Stromal cell of bone marrow (primary cell): ENCODE results near the gene PITPNC1.
"Not testable (repeated sequence)": the region's sequence is repeated elsewhere in the genome, so short reads cannot be mapped to it uniquely, and the experiment has no call there.

Source experiments
- DNase-seq: peaks from one replicate; pipeline ENCODE4 v3.0.0-alpha.2; 2012; ENCODE audit warnings: low read depth

The PITPNC1 gene

GRCh38 chr17:67651218-67651579, 274.1 kb downstream of the PITPNC1 start:
- not testable (repeated sequence) for DNase-seq

- DNase-seq: no peak
Measured at GRCh38 chr17:67652433-67652832, 275.4 kb downstream of the PITPNC1 start.

GRCh38 chr17:67655478-67656148, 278.5 kb downstream of the PITPNC1 start:
- DNase-seq: no peak

GRCh38 chr17:67656494-67657203, 279.6 kb downstream of the PITPNC1 start:
- DNase-seq: no peak

- no peak for DNase-seq
Measured at GRCh38 chr17:67657596-67657995, 280.5 kb downstream of the PITPNC1 start.

GRCh38 chr17:67658265-67658664, 281.2 kb downstream of the PITPNC1 start:
- DNase-seq: no peak

GRCh38 chr17:67659028-67659427, 281.9 kb downstream of the PITPNC1 start:
- no peak for DNase-seq

GRCh38 chr17:67662712-67663111, 285.6 kb downstream of the PITPNC1 start:
- DNase-seq: no peak

- DNase-seq: no peak
Measured at GRCh38 chr17:67663457-67663856, 286.4 kb downstream of the PITPNC1 start.

- DNase-seq: no peak
Measured at GRCh38 chr17:67666028-67666427, 288.9 kb downstream of the PITPNC1 start.

- DNase-seq: no peak
Measured at GRCh38 chr17:67666710-67667109, 289.6 kb downstream of the PITPNC1 start.

- DNase-seq: no peak
Measured at GRCh38 chr17:67671493-67671892, 294.4 kb downstream of the PITPNC1 start.

GRCh38 chr17:67672592-67673335, 295.7 kb downstream of the PITPNC1 start:
- no peak for DNase-seq

- no peak for DNase-seq
Measured at GRCh38 chr17:67675481-67675880, 298.4 kb downstream of the PITPNC1 start.

GRCh38 chr17:67676305-67676704, 299.2 kb downstream of the PITPNC1 start:
- no peak for DNase-seq

GRCh38 chr17:67678414-67678813, 301.3 kb downstream of the PITPNC1 start:
- DNase-seq: no peak

GRCh38 chr17:67679225-67679624, 302.1 kb downstream of the PITPNC1 start:
- no peak for DNase-seq

GRCh38 chr17:67679721-67680120, 302.6 kb downstream of the PITPNC1 start:
- no peak for DNase-seq

GRCh38 chr17:67680445-67681224, 303.6 kb downstream of the PITPNC1 start:
- DNase-seq: no peak

GRCh38 chr17:67682196-67682595, 305.1 kb downstream of the PITPNC1 start:
- no peak for DNase-seq

- DNase-seq: no peak
Measured at GRCh38 chr17:67685351-67685750, 308.3 kb downstream of the PITPNC1 start.

- DNase-seq: no peak
Measured at GRCh38 chr17:67686241-67686640, 309.2 kb downstream of the PITPNC1 start.
